ENCODE measurements around the gene DYNC2LI1. TPM values are rescaled to one million over a fixed set of nuclear protein-coding genes. Genes with fewer than 3 reads are reported as not detected.

DYNC2LI1 gene
- 41.5 TPM for total RNA-seq
- polyA plus RNA-seq (ENCODE audit: insufficient read depth, low read depth, low replicate concordance): 54.4 TPM
- long read RNA-seq, donor 1, transcript DYNC2LI1-201 (13 exons, 1,399 nt): major isoform, 5 of 9 reads
- long read RNA-seq, donor 1, partial matches to known transcripts: 0 of 9 reads
- long read RNA-seq, donor 1, other reads (novel, unspliced or antisense): 0 of 9 reads
- long read RNA-seq, donor 2, transcript DYNC2LI1-204 (6 exons, 1,133 nt): minor isoform, 7 of 27 reads
- long read RNA-seq, donor 2, transcript DYNC2LI1-210 (13 exons, 1,346 nt): minor isoform, 6 of 27 reads
- long read RNA-seq, donor 2, transcript DYNC2LI1-201 (13 exons, 1,399 nt): major isoform, 8 of 27 reads
- long read RNA-seq, donor 2, partial matches to known transcripts: 5 of 27 reads
- long read RNA-seq, donor 2, other reads (novel, unspliced or antisense): 0 of 27 reads
- long read RNA-seq, donor 3, transcript DYNC2LI1-201 (13 exons, 1,399 nt): major isoform, 8 of 22 reads
- long read RNA-seq, donor 3, transcript DYNC2LI1-210 (13 exons, 1,346 nt): minor isoform, 5 of 22 reads
- long read RNA-seq, donor 3, partial matches to known transcripts: 0 of 22 reads
- long read RNA-seq, donor 3, other reads (novel, unspliced or antisense): 0 of 22 reads
- long read RNA-seq, donor 4, transcript DYNC2LI1-201 (13 exons, 1,399 nt): minor isoform, 5 of 21 reads
- long read RNA-seq, donor 4, transcript DYNC2LI1-210 (13 exons, 1,346 nt): major isoform, 7 of 21 reads
- long read RNA-seq, donor 4, partial matches to known transcripts: 6 of 21 reads
- long read RNA-seq, donor 4, other reads (novel, unspliced or antisense): 0 of 21 reads
- long read RNA-seq, donor 5, partial matches to known transcripts: 0 of 3 reads
- long read RNA-seq, donor 5, other reads (novel, unspliced or antisense): 0 of 3 reads
- long read RNA-seq, donor 6, transcript DYNC2LI1-210 (13 exons, 1,346 nt): minor isoform, 12 of 34 reads
- long read RNA-seq, donor 6, transcript DYNC2LI1-201 (13 exons, 1,399 nt): major isoform, 15 of 34 reads
- long read RNA-seq, donor 6, partial matches to known transcripts: 5 of 34 reads
- long read RNA-seq, donor 6, other reads (novel, unspliced or antisense): 0 of 34 reads
- long read RNA-seq, donor 7, transcript DYNC2LI1-210 (13 exons, 1,346 nt): major isoform, 8 of 21 reads
- long read RNA-seq, donor 7, transcript DYNC2LI1-201 (13 exons, 1,399 nt): minor isoform, 6 of 21 reads
- long read RNA-seq, donor 7, partial matches to known transcripts: 5 of 21 reads
- long read RNA-seq, donor 7, other reads (novel, unspliced or antisense): 2 of 21 reads
- long read RNA-seq, donor 8, transcript DYNC2LI1-201 (13 exons, 1,399 nt): major isoform, 9 of 15 reads
- long read RNA-seq, donor 8, partial matches to known transcripts: 0 of 15 reads
- long read RNA-seq, donor 8, other reads (novel, unspliced or antisense): 0 of 15 reads
- long read RNA-seq, donor 9, transcript DYNC2LI1-210 (13 exons, 1,346 nt): major isoform, 8 of 10 reads
- long read RNA-seq, donor 9, partial matches to known transcripts: 0 of 10 reads
- long read RNA-seq, donor 9, other reads (novel, unspliced or antisense): 0 of 10 reads
- long read RNA-seq, donor 10, transcript DYNC2LI1-201 (13 exons, 1,399 nt): major isoform, 6 of 14 reads
- long read RNA-seq, donor 10, partial matches to known transcripts: 0 of 14 reads
- long read RNA-seq, donor 10, other reads (novel, unspliced or antisense): 0 of 14 reads

DNA sequence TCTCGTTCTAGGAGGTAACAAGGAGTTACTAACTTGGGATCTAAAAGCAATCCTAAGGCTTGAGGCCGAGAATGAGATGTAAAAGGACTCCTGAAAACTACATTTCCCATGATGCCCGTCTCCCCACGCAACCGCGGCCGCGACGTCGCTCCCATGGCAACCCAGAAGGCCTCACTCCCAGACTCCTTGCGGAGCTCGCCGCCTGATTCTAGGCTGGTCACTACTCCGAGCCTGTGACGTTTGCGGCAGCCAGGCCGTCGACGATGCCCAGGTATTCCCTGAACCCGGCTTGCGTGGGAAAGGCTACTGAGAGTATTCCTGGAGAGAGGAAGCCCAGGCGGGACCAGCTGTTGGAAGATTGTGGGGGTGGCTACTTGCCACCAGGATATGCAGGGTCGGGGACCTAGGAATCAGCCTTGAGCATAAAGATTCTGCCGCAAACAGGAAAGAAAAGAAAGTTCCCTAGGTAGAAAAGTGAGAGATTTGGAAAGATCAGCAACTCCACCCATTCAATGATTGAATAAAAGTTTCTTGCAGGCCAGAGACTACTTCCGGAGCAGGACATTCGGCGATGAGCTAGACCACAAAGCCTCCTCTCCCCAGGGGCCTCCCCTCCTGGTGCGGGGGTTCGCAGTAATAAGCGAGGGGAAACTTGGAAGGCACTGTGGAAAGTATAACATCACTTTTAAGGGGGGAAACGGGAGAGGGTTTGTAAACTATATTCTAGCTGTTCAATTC lies at the start of gene DYNC2LI1:
TSS of gene DYNC2LI1 (plus strand) at position 164 of the 738 bp plus-strand sequence. CDS start at position 264, 100 bp downstream.
- H3K27ac ChIP-seq (ENCODE audit: low read depth in 2 of 2, low read length in 2 of 2): peak within 1 kb of the TSS; percentile 90
- H3K9me3 ChIP-seq (ENCODE audit: control insufficient read depth in 2 of 3, insufficient read depth in 1 of 3, low read length in 3 of 3): no peaks in the 10 kb centered on the region
- H3K4me1 ChIP-seq (ENCODE audit: control insufficient read depth in 2 of 3, insufficient read depth in 2 of 3, low read depth in 1 of 3, low read length in 3 of 3): no peaks in the 10 kb centered on the region
- peaks cover 0 to 6% (median 4%) of the 10 kb centered on the region in 3 donors for H3K36me3 ChIP-seq (ENCODE audit: control insufficient read depth in 2 of 3, insufficient read depth in 3 of 3, low read length in 3 of 3)
- intact Hi-C loops (cut with DNase I): no loop called here
- TF ChIP-seq, protein P1, sequence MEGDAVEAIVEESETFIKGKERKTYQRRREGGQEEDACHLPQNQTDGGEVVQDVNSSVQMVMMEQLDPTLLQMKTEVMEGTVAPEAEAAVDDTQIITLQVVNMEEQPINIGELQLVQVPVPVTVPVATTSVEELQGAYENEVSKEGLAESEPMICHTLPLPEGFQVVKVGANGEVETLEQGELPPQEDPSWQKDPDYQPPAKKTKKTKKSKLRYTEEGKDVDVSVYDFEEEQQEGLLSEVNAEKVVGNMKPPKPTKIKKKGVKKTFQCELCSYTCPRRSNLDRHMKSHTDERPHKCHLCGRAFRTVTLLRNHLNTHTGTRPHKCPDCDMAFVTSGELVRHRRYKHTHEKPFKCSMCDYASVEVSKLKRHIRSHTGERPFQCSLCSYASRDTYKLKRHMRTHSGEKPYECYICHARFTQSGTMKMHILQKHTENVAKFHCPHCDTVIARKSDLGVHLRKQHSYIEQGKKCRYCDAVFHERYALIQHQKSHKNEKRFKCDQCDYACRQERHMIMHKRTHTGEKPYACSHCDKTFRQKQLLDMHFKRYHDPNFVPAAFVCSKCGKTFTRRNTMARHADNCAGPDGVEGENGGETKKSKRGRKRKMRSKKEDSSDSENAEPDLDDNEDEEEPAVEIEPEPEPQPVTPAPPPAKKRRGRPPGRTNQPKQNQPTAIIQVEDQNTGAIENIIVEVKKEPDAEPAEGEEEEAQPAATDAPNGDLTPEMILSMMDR (IDR thresholded peaks at IDR 0.05; ENCODE audit: borderline replicate concordance, extremely low read depth, insufficient read depth): no peak
- H3K9ac ChIP-seq (ENCODE audit: low read length in 3 of 3): peak within 1 kb of the TSS; percentile 57 to 88 (median 83)
- H3K27me3 ChIP-seq (ENCODE audit: control insufficient read depth, insufficient read depth, low read length): no peaks in the 10 kb centered on the region
- peak; percentile 37 for FAIRE-seq
- DNase-seq: peak; percentile 94 to 98 (median 97)
- peak within 1 kb of the TSS; percentile 83 to 93 (median 84) for H3K4me3 ChIP-seq (ENCODE audit: low read length in 3 of 3)

DNA sequence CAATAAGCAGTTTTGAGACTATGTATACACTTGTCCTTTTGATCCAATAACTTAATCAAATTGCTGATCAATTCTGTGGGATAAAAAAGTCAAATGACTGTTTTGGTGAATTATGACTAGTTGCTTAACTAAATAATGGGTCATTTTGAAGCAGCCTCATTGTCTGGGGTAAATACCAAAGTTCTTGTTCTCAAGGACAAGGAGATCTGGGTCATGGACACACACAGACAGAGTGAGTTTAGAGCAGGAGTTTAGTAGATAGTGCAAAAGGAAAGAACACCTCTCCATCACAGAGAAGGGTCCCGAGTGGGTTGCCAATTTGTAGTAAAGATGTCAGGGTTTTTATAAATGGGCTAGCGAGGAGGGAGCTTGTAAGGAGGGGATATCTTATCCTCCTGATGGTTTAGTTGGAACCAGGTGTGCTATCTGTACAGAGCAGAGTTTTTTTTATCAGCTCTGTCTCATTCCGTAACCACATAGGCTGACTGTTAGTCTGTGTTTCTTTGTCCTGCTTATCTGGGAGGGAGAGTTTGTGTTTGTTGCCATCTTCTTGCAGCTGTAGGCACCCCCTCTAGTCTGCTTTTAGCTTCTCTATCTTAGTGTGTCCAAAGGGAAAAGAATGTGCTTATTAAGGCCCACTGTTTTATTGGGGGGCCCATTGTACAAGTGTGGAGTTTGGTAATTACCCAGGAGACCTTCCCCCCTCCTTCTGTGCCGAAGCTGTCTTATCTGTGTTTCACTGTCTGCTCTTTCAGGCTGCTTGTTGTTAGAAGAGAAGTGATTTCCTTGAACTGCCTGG lies 48.9 kb upstream of the DYNC2LI1 start:
- TF ChIP-seq, protein P1 (IDR thresholded peaks at IDR 0.05; ENCODE audit: borderline replicate concordance, extremely low read depth, insufficient read depth): no peak
- H3K27ac ChIP-seq (ENCODE audit: low read depth in 2 of 2, low read length in 2 of 2): no peak overlapping the region
- DNase-seq (peak in 1 of 5 donors; percentile 11), FAIRE-seq (no peak)
- H3K36me3 ChIP-seq (ENCODE audit: control insufficient read depth in 2 of 3, insufficient read depth in 3 of 3, low read length in 3 of 3): no peaks in the 10 kb centered on the region
- no peaks in the 10 kb centered on the region for H3K27me3 ChIP-seq (ENCODE audit: control insufficient read depth, insufficient read depth, low read length)
- no peak overlapping the region for H3K4me3 ChIP-seq (ENCODE audit: low read length in 3 of 3)
- no peaks in the 10 kb centered on the region for H3K9me3 ChIP-seq (ENCODE audit: control insufficient read depth in 2 of 3, insufficient read depth in 1 of 3, low read length in 3 of 3)
- H3K4me1 ChIP-seq (ENCODE audit: control insufficient read depth in 2 of 3, insufficient read depth in 2 of 3, low read depth in 1 of 3, low read length in 3 of 3): no peaks in the 10 kb centered on the region
- intact Hi-C loops (cut with DNase I): no loop called here
- no peak overlapping the region for H3K9ac ChIP-seq (ENCODE audit: low read length in 3 of 3)

All from kidney (tissue), 22 donors.